SK-N-SH (cell line): ENCODE data around the gene CNTNAP2. TPM values are rescaled to one million over a fixed set of nuclear protein-coding genes. Genes with fewer than 3 reads are reported as not detected.

Experiments used
- CTCF ChIA-PET: fragments of 300-600, 350-600 bp; formaldehyde crosslinking; extraction: SDS; loops from one replicate; lab custom pipeline; 2021; lab: Yijun Ruan, JAX
- POLR2A ChIA-PET: fragments of 350-600 bp; sonication (Branson Sonifier 250); formaldehyde crosslinking; extraction: SDS; loops from one replicate; lab custom pipeline; 2020; ENCODE audit warnings: antibody characterized with exemption, inconsistent platforms; lab: Yijun Ruan, JAX
- DNase-seq: peaks from one replicate; pipeline ENCODE4 v3.0.0; 2012
- H2AFZ ChIP-seq: fragments of 200-600 bp; sonication (generic); 2 replicates; pipeline ENCODE4 v1.8.1; 2016; ENCODE audit warnings: antibody characterized with exemption, mild to moderate bottlenecking, low read depth
- H3F3A ChIP-seq: fragments of 200-600 bp; sonication (generic); replicated peaks from 2 replicates; pipeline ENCODE3; 2016; ENCODE audit warnings: antibody characterized with exemption, mild to moderate bottlenecking; ENCODE audit not compliant: insufficient read depth
- H3K27ac ChIP-seq, 2 experiments: fragments of 200-500 bp in 1 of 2; fragments of 200-600 bp in 1 of 2; sonication (Bioruptor generic) in 1 of 2; sonication (generic), shearing (Covaris generic) in 1 of 2; 2 replicates each; pipeline versions ENCODE4 v1.5.1 to v1.6.1; 2014 to 2016; ENCODE audit warnings: low read depth in 2 of 2, inconsistent platforms in 1 of 2, low read length in 1 of 2, mild to moderate bottlenecking in 1 of 2, mixed read lengths in 1 of 2
- H3K27me3 ChIP-seq: fragments of 200-600 bp; sonication (generic), shearing (Covaris generic); 2 replicates; pipeline ENCODE4 v1.6.1; 2016; ENCODE audit warnings: mixed run types; ENCODE audit not compliant: insufficient read depth
- H3K36me3 ChIP-seq, 2 experiments: fragments of 200-500 bp in 1 of 2; fragments of 200-600 bp in 1 of 2; sonication (Bioruptor generic) in 1 of 2; sonication (generic) in 1 of 2; replicated peaks in 1 of 2; 2 replicates each; pipeline versions ENCODE3 to v1.5.1; 2014 to 2016; ENCODE audit warnings: low read length in 1 of 2, mild to moderate bottlenecking in 1 of 2; ENCODE audit not compliant: insufficient read depth in 2 of 2, control insufficient read depth in 1 of 2
- H3K4me1 ChIP-seq, 2 experiments: fragments of 200-500 bp in 1 of 2; fragments of 200-600 bp in 1 of 2; sonication (Bioruptor generic) in 1 of 2; sonication (generic), shearing (Covaris generic) in 1 of 2; 2 replicates each; pipeline versions ENCODE4 v1.5.1 to v1.6.1; 2014 to 2016; ENCODE audit warnings: low read depth in 1 of 2, low read length in 1 of 2, mixed run types in 1 of 2; ENCODE audit not compliant: insufficient read depth in 2 of 2, control insufficient read depth in 1 of 2
- H3K4me2 ChIP-seq: fragments of 200-600 bp; sonication (generic), shearing (Covaris generic); 2 replicates; pipeline ENCODE4 v1.6.1; 2017; ENCODE audit warnings: mixed run types
- H3K4me3 ChIP-seq, 2 experiments: fragments of 200-500 bp in 1 of 2; fragments of 200-600 bp in 1 of 2; sonication (Bioruptor generic) in 1 of 2; sonication (generic), shearing (Covaris generic) in 1 of 2; 2 replicates each; pipeline versions ENCODE4 v1.5.1 to v1.8.1; 2014 to 2016; ENCODE audit warnings: low read depth in 2 of 2, inconsistent platforms in 1 of 2, low read length in 1 of 2, mild to moderate bottlenecking in 1 of 2, mixed read lengths in 1 of 2, moderate library complexity in 1 of 2
- H3K79me2 ChIP-seq: fragments of 200-600 bp; sonication (generic); 2 replicates; pipeline ENCODE4 v1.8.1; 2017; ENCODE audit warnings: mild to moderate bottlenecking; ENCODE audit not compliant: insufficient read depth
- H3K9ac ChIP-seq: fragments of 200-600 bp; sonication (generic); 2 replicates; pipeline ENCODE4 v1.6.1; 2017; ENCODE audit warnings: mixed run types
- H3K9me2 ChIP-seq: fragments of 200-600 bp; sonication (generic); 2 replicates; pipeline ENCODE4 v1.6.1; 2017; ENCODE audit warnings: mixed run types
- H3K9me3 ChIP-seq: fragments of 200-600 bp; sonication (generic); 2 replicates; pipeline ENCODE4 v1.6.1; 2017; ENCODE audit warnings: mixed run types, mild to moderate bottlenecking, moderate library complexity
- H4K20me1 ChIP-seq: fragments of 200-600 bp; sonication (generic); 2 replicates; pipeline ENCODE4 v1.6.1; 2017; ENCODE audit warnings: mild to moderate bottlenecking, mixed run types; ENCODE audit not compliant: insufficient read depth
- CHD2 ChIP-seq: fragments of 150-350 bp; IDR thresholded peaks from 2 replicates; pipeline ENCODE4 v1.6.1; 2018; ENCODE audit warnings: low read length; ENCODE audit not compliant: partially characterized antibody
- ELF1 ChIP-seq: IDR thresholded peaks from 2 replicates; pipeline ENCODE4 v1.4.0; 2012
- EZH2phosphoT487 ChIP-seq: fragments of 200-600 bp; sonication (generic); IDR thresholded peaks from 2 replicates; pipeline ENCODE4 v1.6.1; 2017; ENCODE audit warnings: low read depth, mixed run types, mild to moderate bottlenecking, antibody characterized with exemption, moderate library complexity, borderline replicate concordance
- FOXJ3 ChIP-seq: sonication (generic); formaldehyde crosslinking; IDR thresholded peaks from 2 replicates; pipeline ENCODE4 v1.5.1; 2020; ENCODE audit warnings: mild to moderate bottlenecking, missing genetic modification reagents
- FOXM1 ChIP-seq: IDR thresholded peaks from 2 replicates; pipeline ENCODE4 v1.4.0; 2012; ENCODE audit warnings: low read depth, mild to moderate bottlenecking
- GABPA ChIP-seq: IDR thresholded peaks from 2 replicates; pipeline ENCODE4 v1.4.0; 2012; ENCODE audit warnings: low read depth, mild to moderate bottlenecking
- GATA2 ChIP-seq: sonication (generic); formaldehyde crosslinking; IDR thresholded peaks from 2 replicates; pipeline ENCODE4 v1.5.0; 2020; ENCODE audit warnings: mild to moderate bottlenecking, missing genetic modification reagents
- MEF2A ChIP-seq: IDR thresholded peaks from 2 replicates; pipeline ENCODE4 v1.4.0; 2012; ENCODE audit warnings: low read depth, borderline replicate concordance
- MXI1 ChIP-seq: IDR thresholded peaks from 2 replicates; pipeline ENCODE4 v1.6.1; 2012; ENCODE audit warnings: mild to moderate bottlenecking, low read depth, low read length, improper control_type of control experiment
- REST ChIP-seq: IDR thresholded peaks from 2 replicates; pipeline ENCODE4 v1.6.1; 2012; ENCODE audit warnings: mild to moderate bottlenecking, low read depth, low read length, moderate library complexity
- SIN3A ChIP-seq: IDR thresholded peaks from 2 replicates; pipeline ENCODE4 v1.6.1; 2012; ENCODE audit warnings: low read depth, mild to moderate bottlenecking, low read length, moderate library complexity, borderline replicate concordance
- SMC3 ChIP-seq: IDR thresholded peaks from 2 replicates; pipeline ENCODE4 v1.6.1; 2012; ENCODE audit warnings: low read depth, low read length, improper control_type of control experiment
- TAF1 ChIP-seq: IDR thresholded peaks from 2 replicates; pipeline ENCODE4 v1.6.1; 2012; ENCODE audit warnings: low read depth, mild to moderate bottlenecking, low read length, moderate library complexity, borderline replicate concordance
- TCF12 ChIP-seq: IDR thresholded peaks from 2 replicates; pipeline ENCODE4 v1.4.0; 2012
- TEAD4 ChIP-seq: IDR thresholded peaks from 2 replicates; pipeline ENCODE4 v1.4.0; 2012; ENCODE audit warnings: mild to moderate bottlenecking, borderline replicate concordance; ENCODE audit not compliant: insufficient read depth
- WGBS: methylation state at CpG from one replicate; pipeline ENCODE4 v1.1.6; 2017; ENCODE audit warnings: low lambda C conversion rate; 5-methylcytosine and 5-hydroxymethylcytosine counted together
- polyA plus RNA-seq, 3 experiments: library from polyadenylated mRNA; depleted of rRNA; stranded (reverse); fragments of >200 nt; gene quantifications; 2 replicates each; pipeline ENCODE4 v1.2.3, GENCODE V29; 2012
- TF ChIP-seq, protein P1 (sequence below): IDR thresholded peaks from 2 replicates; pipeline ENCODE4 v1.4.0; 2012; ENCODE audit warnings: low read depth, borderline replicate concordance
- TF ChIP-seq, protein P2 (sequence below): fragments of 150-350 bp; IDR thresholded peaks from 2 replicates; pipeline ENCODE4 v1.6.1; 2017; ENCODE audit warnings: antibody characterized with exemption, low read length, low read depth, borderline replicate concordance
- TF ChIP-seq, protein P3 (sequence below): fragments of 150-350 bp; IDR thresholded peaks from 2 replicates; pipeline ENCODE4 v1.6.1; 2016; ENCODE audit warnings: mild to moderate bottlenecking, low read depth, low read length

CNTNAP2 gene
- polyA plus RNA-seq, 1 of the 3 experiments (the other 2 are of a cell fraction) = 3.4 TPM

- Histone ChIP-seq H3K9me2 (no peaks in the 10 kb centered on the region), H3K4me3 (no peak overlapping the region), H3K9me3 (0 out of 2 replicates have a peak, but pooled peaks cover 3% of the 10 kb centered on the region), H3F3A (no peaks in the 10 kb centered on the region), H3K27ac (no peak overlapping the region), H3K27me3 (no peaks in the 10 kb centered on the region)
- POLR2A ChIA-PET = no interaction called here
- DNase-seq = no peak
- CTCF ChIA-PET = interaction anchor here (1.2 kb wide), 1 partner anchor 33 kb away, joined by 3 read pairs; no protein-coding TSS in a partner anchor
- 87% methylated on average over 1 of the region's 1 CpG for WGBS
- TF ChIP-seq TEAD4 = no peak
- no peak for TF ChIP-seq ELF1
- no peak for TF ChIP-seq SIN3A
- no peak for TF ChIP-seq MEF2A
- no peak for TF ChIP-seq TAF1
- no peak for TF ChIP-seq TCF12
- TF ChIP-seq, protein P1, sequence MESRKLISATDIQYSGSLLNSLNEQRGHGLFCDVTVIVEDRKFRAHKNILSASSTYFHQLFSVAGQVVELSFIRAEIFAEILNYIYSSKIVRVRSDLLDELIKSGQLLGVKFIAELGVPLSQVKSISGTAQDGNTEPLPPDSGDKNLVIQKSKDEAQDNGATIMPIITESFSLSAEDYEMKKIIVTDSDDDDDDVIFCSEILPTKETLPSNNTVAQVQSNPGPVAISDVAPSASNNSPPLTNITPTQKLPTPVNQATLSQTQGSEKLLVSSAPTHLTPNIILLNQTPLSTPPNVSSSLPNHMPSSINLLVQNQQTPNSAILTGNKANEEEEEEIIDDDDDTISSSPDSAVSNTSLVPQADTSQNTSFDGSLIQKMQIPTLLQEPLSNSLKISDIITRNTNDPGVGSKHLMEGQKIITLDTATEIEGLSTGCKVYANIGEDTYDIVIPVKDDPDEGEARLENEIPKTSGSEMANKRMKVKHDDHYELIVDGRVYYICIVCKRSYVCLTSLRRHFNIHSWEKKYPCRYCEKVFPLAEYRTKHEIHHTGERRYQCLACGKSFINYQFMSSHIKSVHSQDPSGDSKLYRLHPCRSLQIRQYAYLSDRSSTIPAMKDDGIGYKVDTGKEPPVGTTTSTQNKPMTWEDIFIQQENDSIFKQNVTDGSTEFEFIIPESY = no peak
- no peak for TF ChIP-seq MXI1
- TF ChIP-seq, all 33 proteins: peak for 0
- no peak overlapping the region for H3K9ac ChIP-seq
- no peaks in the 10 kb centered on the region for H4K20me1 ChIP-seq
- H3K4me1 ChIP-seq = no peaks in the 10 kb centered on the region
- no peak overlapping the region for H3K4me2 ChIP-seq
- no peaks in the 10 kb centered on the region for H3K36me3 ChIP-seq
- no peaks in the 10 kb centered on the region for H3K79me2 ChIP-seq
- no peak overlapping the region for H2AFZ ChIP-seq
Observed at GRCh38 chr7:147188467-147188866, 1071.9 kb downstream of the CNTNAP2 start.

DNA sequence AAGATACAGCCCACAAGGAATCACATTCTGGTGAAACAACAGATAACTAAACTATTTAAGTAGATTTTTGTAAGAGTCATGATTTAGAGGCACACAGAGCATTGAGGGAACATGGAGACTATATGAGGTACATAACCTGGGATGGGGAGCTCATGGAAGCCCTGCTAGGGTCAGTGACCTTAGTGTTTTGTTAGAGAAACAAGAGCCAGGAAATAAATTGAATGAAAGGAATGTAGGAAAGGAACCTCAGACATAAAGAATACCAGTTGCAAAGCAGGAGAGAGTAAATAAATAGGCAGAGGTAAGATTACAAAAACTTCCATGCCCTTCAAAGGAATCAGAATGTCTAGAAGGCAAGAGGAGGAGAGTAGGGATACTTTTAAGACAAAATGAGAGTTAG lies 1076.9 kb downstream of the CNTNAP2 start:
- Histone ChIP-seq H4K20me1 (no peaks in the 10 kb centered on the region), H3K9me2 (no peaks in the 10 kb centered on the region), H3K9me3 (0 out of 2 replicates have a peak, but pooled peaks cover 6% of the 10 kb centered on the region), H3K4me1 (no peaks in the 10 kb centered on the region), H3K4me3 (no peak overlapping the region), H3F3A (no peaks in the 10 kb centered on the region), H3K27me3 (no peaks in the 10 kb centered on the region), H2AFZ (0 out of 2 replicates have a peak overlapping the region, but pooled peaks have one; percentile 1), H3K9ac (no peak overlapping the region), H3K27ac (no peak overlapping the region), H3K4me2 (no peak overlapping the region), H3K79me2 (no peaks in the 10 kb centered on the region), H3K36me3 (no peaks in the 10 kb centered on the region)
- POLR2A ChIA-PET = no interaction called here
- DNase-seq = no peak
- CTCF ChIA-PET = no interaction called here
- TF ChIP-seq FOXJ3 (CRISPR knock-in tag) = no peak
- TF ChIP-seq EZH2phosphoT487 = no peak
- no peak for TF ChIP-seq TAF1
- TF ChIP-seq, protein P2, sequence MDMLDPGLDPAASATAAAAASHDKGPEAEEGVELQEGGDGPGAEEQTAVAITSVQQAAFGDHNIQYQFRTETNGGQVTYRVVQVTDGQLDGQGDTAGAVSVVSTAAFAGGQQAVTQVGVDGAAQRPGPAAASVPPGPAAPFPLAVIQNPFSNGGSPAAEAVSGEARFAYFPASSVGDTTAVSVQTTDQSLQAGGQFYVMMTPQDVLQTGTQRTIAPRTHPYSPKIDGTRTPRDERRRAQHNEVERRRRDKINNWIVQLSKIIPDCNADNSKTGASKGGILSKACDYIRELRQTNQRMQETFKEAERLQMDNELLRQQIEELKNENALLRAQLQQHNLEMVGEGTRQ = no peak
- TF ChIP-seq FOXM1 = no peak
- TF ChIP-seq REST = no peak
- TF ChIP-seq, protein P3, sequence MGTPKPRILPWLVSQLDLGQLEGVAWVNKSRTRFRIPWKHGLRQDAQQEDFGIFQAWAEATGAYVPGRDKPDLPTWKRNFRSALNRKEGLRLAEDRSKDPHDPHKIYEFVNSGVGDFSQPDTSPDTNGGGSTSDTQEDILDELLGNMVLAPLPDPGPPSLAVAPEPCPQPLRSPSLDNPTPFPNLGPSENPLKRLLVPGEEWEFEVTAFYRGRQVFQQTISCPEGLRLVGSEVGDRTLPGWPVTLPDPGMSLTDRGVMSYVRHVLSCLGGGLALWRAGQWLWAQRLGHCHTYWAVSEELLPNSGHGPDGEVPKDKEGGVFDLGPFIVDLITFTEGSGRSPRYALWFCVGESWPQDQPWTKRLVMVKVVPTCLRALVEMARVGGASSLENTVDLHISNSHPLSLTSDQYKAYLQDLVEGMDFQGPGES = no peak
- no peak for TF ChIP-seq GABPA
- no peak for TF ChIP-seq GATA2 (CRISPR knock-in tag)
- TF ChIP-seq CHD2 = no peak
- TF ChIP-seq SMC3 = no peak
- TF ChIP-seq, all 33 proteins: peak for 0
